ENCODE results near the gene GRAP2.

- TF ChIP-seq CTCF (IDR thresholded peaks at IDR 0.05; ENCODE audit: low read length) (no peak), EZH2phosphoT487 (IDR thresholded peaks at IDR 0.05; ENCODE audit: low read length) (no peak)
Observed at GRCh38 chr22:39905687-39906086, 4.8 kb downstream of the GRAP2 start.
